ENCODE results near the gene GPSM3.

- no peak for TF ChIP-seq POLR2A (IDR thresholded peaks at IDR 0.05)
- no peak for TF ChIP-seq CTCF (IDR thresholded peaks at IDR 0.05)
- no peak for TF ChIP-seq POLR2AphosphoS5 (IDR thresholded peaks at IDR 0.05; ENCODE audit: insufficient read depth in 1 of 2, low read depth in 1 of 2)
Observed at GRCh38 chr6:32213649-32214048, 21.2 kb upstream of the GPSM3 start.

Measured in vagina (tissue), 2 donors.